ENCODE results near the gene SWT1. TPM values are rescaled to one million over a fixed set of nuclear protein-coding genes. Genes with fewer than 3 reads are reported as not detected.
A peak's percentile ranks its signal among the peaks of the same experiment; 100 is the strongest.

The SWT1 gene
- total and polyA plus RNA-seq, 9 of the 15 experiments (the other 6 are each of a cell fraction or from before 2014, with no cell fraction given), result 1.5 to 3.4 (median 2.3) TPM

- TF ChIP-seq, protein P1, sequence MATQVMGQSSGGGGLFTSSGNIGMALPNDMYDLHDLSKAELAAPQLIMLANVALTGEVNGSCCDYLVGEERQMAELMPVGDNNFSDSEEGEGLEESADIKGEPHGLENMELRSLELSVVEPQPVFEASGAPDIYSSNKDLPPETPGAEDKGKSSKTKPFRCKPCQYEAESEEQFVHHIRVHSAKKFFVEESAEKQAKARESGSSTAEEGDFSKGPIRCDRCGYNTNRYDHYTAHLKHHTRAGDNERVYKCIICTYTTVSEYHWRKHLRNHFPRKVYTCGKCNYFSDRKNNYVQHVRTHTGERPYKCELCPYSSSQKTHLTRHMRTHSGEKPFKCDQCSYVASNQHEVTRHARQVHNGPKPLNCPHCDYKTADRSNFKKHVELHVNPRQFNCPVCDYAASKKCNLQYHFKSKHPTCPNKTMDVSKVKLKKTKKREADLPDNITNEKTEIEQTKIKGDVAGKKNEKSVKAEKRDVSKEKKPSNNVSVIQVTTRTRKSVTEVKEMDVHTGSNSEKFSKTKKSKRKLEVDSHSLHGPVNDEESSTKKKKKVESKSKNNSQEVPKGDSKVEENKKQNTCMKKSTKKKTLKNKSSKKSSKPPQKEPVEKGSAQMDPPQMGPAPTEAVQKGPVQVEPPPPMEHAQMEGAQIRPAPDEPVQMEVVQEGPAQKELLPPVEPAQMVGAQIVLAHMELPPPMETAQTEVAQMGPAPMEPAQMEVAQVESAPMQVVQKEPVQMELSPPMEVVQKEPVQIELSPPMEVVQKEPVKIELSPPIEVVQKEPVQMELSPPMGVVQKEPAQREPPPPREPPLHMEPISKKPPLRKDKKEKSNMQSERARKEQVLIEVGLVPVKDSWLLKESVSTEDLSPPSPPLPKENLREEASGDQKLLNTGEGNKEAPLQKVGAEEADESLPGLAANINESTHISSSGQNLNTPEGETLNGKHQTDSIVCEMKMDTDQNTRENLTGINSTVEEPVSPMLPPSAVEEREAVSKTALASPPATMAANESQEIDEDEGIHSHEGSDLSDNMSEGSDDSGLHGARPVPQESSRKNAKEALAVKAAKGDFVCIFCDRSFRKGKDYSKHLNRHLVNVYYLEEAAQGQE (IDR thresholded peaks at IDR 0.05; ENCODE audit: borderline replicate concordance), result no peak
- TF ChIP-seq, protein P1 (CRISPR knock-in tag; IDR thresholded peaks at IDR 0.05; ENCODE audit: low read depth), result no peak
- no peak for TF ChIP-seq ZFP30 (CRISPR knock-in tag; IDR thresholded peaks at IDR 0.05; ENCODE audit: borderline replicate concordance)
- peak; percentile 63 for TF ChIP-seq CBFA2T3 (IDR thresholded peaks at IDR 0.05)
- TF ChIP-seq, protein P2, sequence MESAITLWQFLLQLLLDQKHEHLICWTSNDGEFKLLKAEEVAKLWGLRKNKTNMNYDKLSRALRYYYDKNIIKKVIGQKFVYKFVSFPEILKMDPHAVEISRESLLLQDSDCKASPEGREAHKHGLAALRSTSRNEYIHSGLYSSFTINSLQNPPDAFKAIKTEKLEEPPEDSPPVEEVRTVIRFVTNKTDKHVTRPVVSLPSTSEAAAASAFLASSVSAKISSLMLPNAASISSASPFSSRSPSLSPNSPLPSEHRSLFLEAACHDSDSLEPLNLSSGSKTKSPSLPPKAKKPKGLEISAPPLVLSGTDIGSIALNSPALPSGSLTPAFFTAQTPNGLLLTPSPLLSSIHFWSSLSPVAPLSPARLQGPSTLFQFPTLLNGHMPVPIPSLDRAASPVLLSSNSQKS (CRISPR knock-in tag; IDR thresholded peaks at IDR 0.05), result no peak
- no peak for TF ChIP-seq ID3 (CRISPR knock-in tag; IDR thresholded peaks at IDR 0.05)
- no peak for TF ChIP-seq ID3 (tag; IDR thresholded peaks at IDR 0.05)
- TF ChIP-seq MLLT1 (IDR thresholded peaks at IDR 0.05), result no peak
- TF ChIP-seq ELF4 (CRISPR knock-in tag; IDR thresholded peaks at IDR 0.05), result no peak
- no peak for TF ChIP-seq RREB1 (CRISPR knock-in tag; IDR thresholded peaks at IDR 0.05)
- TF ChIP-seq POLR2H (tag; IDR thresholded peaks at IDR 0.05; ENCODE audit: low read depth), result no peak
Observed at GRCh38 chr1:185267301-185267700, 110.3 kb downstream of the SWT1 start (continued).
